Measurements from ENCODE around the gene GARIN5A.

DNA sequence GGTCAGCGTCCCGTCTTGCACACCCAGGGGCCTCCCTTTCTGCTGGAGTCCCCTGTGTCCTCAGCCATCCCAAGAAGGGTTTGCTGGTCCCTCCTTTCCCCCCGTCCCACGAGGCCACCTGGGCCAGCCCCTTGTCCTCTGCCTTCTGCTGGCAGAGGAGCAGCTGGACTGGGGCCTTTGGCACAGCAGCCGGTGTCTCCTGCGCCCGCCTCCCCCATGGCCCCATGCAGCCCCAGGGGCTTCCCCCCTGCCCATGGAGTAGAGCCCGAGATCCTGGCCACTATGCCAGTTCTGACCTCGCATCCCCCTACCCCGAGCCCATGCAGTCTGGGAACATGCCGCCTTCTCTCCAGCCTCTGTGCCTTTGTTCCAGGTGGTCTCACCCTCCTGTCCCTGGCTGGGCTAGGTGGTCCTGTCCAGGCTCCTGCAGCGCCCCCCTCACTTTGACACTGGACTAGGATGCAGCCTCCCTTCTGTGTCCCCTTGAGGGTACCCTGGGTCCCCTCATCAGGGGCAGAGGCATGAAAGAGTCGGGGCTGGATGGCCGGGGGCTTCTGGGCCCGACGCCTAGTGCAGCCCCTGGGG lies 5.7 kb upstream of the GARIN5A start:
- TF ChIP-seq, protein P1, sequence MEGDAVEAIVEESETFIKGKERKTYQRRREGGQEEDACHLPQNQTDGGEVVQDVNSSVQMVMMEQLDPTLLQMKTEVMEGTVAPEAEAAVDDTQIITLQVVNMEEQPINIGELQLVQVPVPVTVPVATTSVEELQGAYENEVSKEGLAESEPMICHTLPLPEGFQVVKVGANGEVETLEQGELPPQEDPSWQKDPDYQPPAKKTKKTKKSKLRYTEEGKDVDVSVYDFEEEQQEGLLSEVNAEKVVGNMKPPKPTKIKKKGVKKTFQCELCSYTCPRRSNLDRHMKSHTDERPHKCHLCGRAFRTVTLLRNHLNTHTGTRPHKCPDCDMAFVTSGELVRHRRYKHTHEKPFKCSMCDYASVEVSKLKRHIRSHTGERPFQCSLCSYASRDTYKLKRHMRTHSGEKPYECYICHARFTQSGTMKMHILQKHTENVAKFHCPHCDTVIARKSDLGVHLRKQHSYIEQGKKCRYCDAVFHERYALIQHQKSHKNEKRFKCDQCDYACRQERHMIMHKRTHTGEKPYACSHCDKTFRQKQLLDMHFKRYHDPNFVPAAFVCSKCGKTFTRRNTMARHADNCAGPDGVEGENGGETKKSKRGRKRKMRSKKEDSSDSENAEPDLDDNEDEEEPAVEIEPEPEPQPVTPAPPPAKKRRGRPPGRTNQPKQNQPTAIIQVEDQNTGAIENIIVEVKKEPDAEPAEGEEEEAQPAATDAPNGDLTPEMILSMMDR (IDR thresholded peaks at IDR 0.05) = no peak
- TF ChIP-seq POLR2A (IDR thresholded peaks at IDR 0.05) = no peak
- no peak for TF ChIP-seq POLR2AphosphoS5 (IDR thresholded peaks at IDR 0.05)
